H1 (cell line): ENCODE measurements around the gene ESCO1. TPM values are rescaled to one million over a fixed set of nuclear protein-coding genes. Genes with fewer than 3 reads are reported as not detected.

Source experiments
- CTCF ChIA-PET: fragments of 300-600 bp; sonication (Branson Sonifier 250); formaldehyde crosslinking; loops from one replicate; lab custom pipeline; 2021; ENCODE audit not compliant: partially characterized antibody; lab: Charles Lee
- POLR2A ChIA-PET: fragments of 300-600 bp; sonication (Branson Sonifier 250); formaldehyde crosslinking; loops from one replicate; lab custom pipeline; 2021; ENCODE audit warnings: inconsistent platforms; ENCODE audit not compliant: partially characterized antibody; lab: Charles Lee
- DNase-seq, 2 experiments: peaks; one replicate each; pipeline versions ENCODE4 v3.0.0 to v3.0.0-alpha.2; 2010 to 2022; ENCODE audit warnings: low spot score in 2 of 2, low read depth in 1 of 2, mixed read lengths in 1 of 2
- FAIRE-seq: peaks from 2 replicates; lab custom pipeline; 2011; peaks lifted over from hg19 to GRCh38; lab: Jason Lieb, UNC
- H2AFZ ChIP-seq: 2 replicates; pipeline ENCODE4 v1.8.1; 2012; ENCODE audit warnings: low read length, inconsistent platforms
- H2AK5ac ChIP-seq: 2 replicates; pipeline ENCODE4 v1.6.1; 2013; ENCODE audit warnings: low read depth, low read length
- H2BK120ac ChIP-seq: replicated peaks from 2 replicates; pipeline ENCODE3; 2013; ENCODE audit warnings: low read depth, low read length, inconsistent platforms
- H2BK12ac ChIP-seq: 2 replicates; pipeline ENCODE4 v1.6.1; 2013; ENCODE audit warnings: low read depth, low read length
- H2BK15ac ChIP-seq: 2 replicates; pipeline ENCODE4 v1.6.1; 2013; ENCODE audit warnings: low read length
- H2BK20ac ChIP-seq: 2 replicates; pipeline ENCODE4 v1.6.1; 2013; ENCODE audit warnings: low read length
- H2BK5ac ChIP-seq: 2 replicates; pipeline ENCODE4 v1.6.1; 2013; ENCODE audit warnings: low read depth, low read length
- H3K14ac ChIP-seq: 2 replicates; pipeline ENCODE4 v1.6.1; 2013; ENCODE audit warnings: inconsistent platforms; ENCODE audit not compliant: insufficient read length
- H3K18ac ChIP-seq: 2 replicates; pipeline ENCODE4 v1.6.1; 2013; ENCODE audit warnings: low read length; ENCODE audit errors: extremely low read depth
- H3K23ac ChIP-seq: 2 replicates; pipeline ENCODE4 v1.6.1; 2013; ENCODE audit warnings: inconsistent platforms; ENCODE audit not compliant: insufficient read length
- H3K23me2 ChIP-seq: 2 replicates; pipeline ENCODE4 v1.6.1; 2013; ENCODE audit warnings: low read depth, low read length
- H3K27ac ChIP-seq: 2 replicates; pipeline ENCODE4 v1.6.1; 2011; ENCODE audit warnings: low read depth, low read length, inconsistent platforms
- H3K27me3 ChIP-seq, 4 experiments: replicated peaks in 1 of 4; 1 replicate in 1 of 4; 2 replicates in 3 of 4; pipeline versions ENCODE4 v1.6.1 to v1.8.1; 2011 to 2013; ENCODE audit warnings: low read length in 3 of 4, mild to moderate bottlenecking in 3 of 4, inconsistent platforms in 2 of 4, mixed read lengths in 2 of 4, moderate library complexity in 1 of 4; ENCODE audit not compliant: control insufficient read depth in 3 of 4, insufficient read depth in 3 of 4; ENCODE audit errors: extremely low read depth in 1 of 4
- H3K36me3 ChIP-seq, 4 experiments: 2 replicates each; pipeline versions ENCODE4 v1.6.1 to v1.8.1; 2011 to 2013; ENCODE audit warnings: mild to moderate bottlenecking in 4 of 4, low read length in 3 of 4, moderate library complexity in 2 of 4, control low read depth in 1 of 4, inconsistent platforms in 1 of 4; ENCODE audit not compliant: insufficient read depth in 4 of 4, control insufficient read depth in 2 of 4
- H3K4ac ChIP-seq: replicated peaks from 2 replicates; pipeline ENCODE3; 2013; ENCODE audit warnings: low read length, low read depth, mixed read lengths, inconsistent platforms; ENCODE audit not compliant: insufficient read length
- H3K4me1 ChIP-seq, 4 experiments: replicated peaks in 1 of 4; 1 replicate in 1 of 4; 2 replicates in 3 of 4; pipeline versions ENCODE4 v1.6.1 to v1.8.1; 2011 to 2013; ENCODE audit warnings: low read length in 3 of 4, inconsistent platforms in 2 of 4, mixed read lengths in 1 of 4; ENCODE audit not compliant: insufficient read depth in 4 of 4, control insufficient read depth in 3 of 4
- H3K4me2 ChIP-seq, 2 experiments: 2 replicates each; pipeline versions ENCODE4 v1.6.1 to v1.8.1; 2011 to 2013; ENCODE audit warnings: low read depth in 2 of 2, low read length in 2 of 2, control low read depth in 1 of 2, inconsistent platforms in 1 of 2, mild to moderate bottlenecking in 1 of 2; ENCODE audit not compliant: insufficient read depth in 1 of 2
- H3K4me3 ChIP-seq, 4 experiments: fragments of 200-600, 300-600 bp in 1 of 4; sonication (generic), shearing (Covaris generic), sonication (Bioruptor Twin) in 1 of 4; 2 replicates each; pipeline versions ENCODE4 v1.5.1 to v1.8.1; 2011 to 2016; ENCODE audit warnings: low read length in 4 of 4, low read depth in 3 of 4, control low read depth in 2 of 4, inconsistent platforms in 2 of 4, mild to moderate bottlenecking in 2 of 4, mixed read lengths in 1 of 4, moderate library complexity in 1 of 4; ENCODE audit not compliant: insufficient read depth in 2 of 4; ENCODE audit errors: extremely low read depth in 1 of 4
- H3K56ac ChIP-seq: replicated peaks from 2 replicates; pipeline ENCODE3; 2013; ENCODE audit warnings: low read depth, mild to moderate bottlenecking, mixed read lengths, low read length, inconsistent platforms; ENCODE audit not compliant: insufficient read length
- H3K79me1 ChIP-seq: 2 replicates; pipeline ENCODE4 v1.6.1; 2013; ENCODE audit warnings: low read depth, low read length, control low read depth
- H3K79me2 ChIP-seq, 2 experiments: 2 replicates each; pipeline versions ENCODE4 v1.6.1 to v1.8.1; 2012 to 2013; ENCODE audit warnings: low read length in 2 of 2, mild to moderate bottlenecking in 2 of 2, inconsistent platforms in 1 of 2; ENCODE audit not compliant: insufficient read depth in 2 of 2, control insufficient read depth in 1 of 2
- H3K9ac ChIP-seq, 4 experiments: replicated peaks in 1 of 4; 1 replicate in 1 of 4; 2 replicates in 3 of 4; pipeline versions ENCODE4 v1.6.1 to v1.8.1; 2011 to 2013; ENCODE audit warnings: low read depth in 3 of 4, low read length in 3 of 4, control low read depth in 2 of 4, mild to moderate bottlenecking in 2 of 4, moderate library complexity in 2 of 4, inconsistent platforms in 1 of 4; ENCODE audit errors: extremely low read depth in 1 of 4
- H3K9me3 ChIP-seq, 2 experiments: 2 replicates each; pipeline versions ENCODE4 v1.6.1 to v1.8.1; 2012 to 2013; ENCODE audit warnings: mild to moderate bottlenecking in 2 of 2, moderate library complexity in 2 of 2, control low read depth in 1 of 2, inconsistent platforms in 1 of 2, low read depth in 1 of 2, low read length in 1 of 2, mixed read lengths in 1 of 2; ENCODE audit not compliant: insufficient read depth in 2 of 2
- H4K20me1 ChIP-seq, 2 experiments: replicated peaks in 1 of 2; 2 replicates each; pipeline versions ENCODE3 to v1.8.1; 2011 to 2013; ENCODE audit warnings: inconsistent platforms in 2 of 2, low read length in 2 of 2, mild to moderate bottlenecking in 1 of 2; ENCODE audit not compliant: insufficient read depth in 2 of 2, control insufficient read depth in 1 of 2
- H4K5ac ChIP-seq: 2 replicates; pipeline ENCODE4 v1.6.1; 2013; ENCODE audit warnings: low read length, low read depth, mixed read lengths, inconsistent platforms; ENCODE audit not compliant: insufficient read length
- H4K8ac ChIP-seq: 2 replicates; pipeline ENCODE4 v1.8.0; 2013; ENCODE audit warnings: mild to moderate bottlenecking, moderate library complexity, low read length, inconsistent platforms; ENCODE audit not compliant: insufficient read depth; ENCODE audit errors: extremely low read depth
- H4K91ac ChIP-seq: replicated peaks from 2 replicates; pipeline ENCODE3; 2013; ENCODE audit warnings: low read length, mixed read lengths, inconsistent platforms; ENCODE audit not compliant: insufficient read length
- ATF2 ChIP-seq: IDR thresholded peaks from 2 replicates; pipeline ENCODE4 v1.6.1; 2012; ENCODE audit warnings: low read length, inconsistent platforms
- CBX5 ChIP-seq: fragments of 300-800, 300-1000 bp; sonication (generic); IDR thresholded peaks from 2 replicates; pipeline ENCODE4 v1.7.1; 2016; ENCODE audit warnings: antibody characterized with exemption, low read length, low read depth
- CHD2 ChIP-seq: IDR thresholded peaks from 2 replicates; pipeline ENCODE4 v1.6.1; 2012; ENCODE audit warnings: low read length, improper control_type of control experiment
- EGR1 ChIP-seq: IDR thresholded peaks from 2 replicates; pipeline ENCODE4 v1.6.1; 2011; ENCODE audit warnings: low read depth, low read length, borderline replicate concordance
- GTF2F1 ChIP-seq: IDR thresholded peaks from 2 replicates; pipeline ENCODE4 v1.6.1; 2012; ENCODE audit warnings: low read depth, low read length, improper control_type of control experiment, borderline replicate concordance
- JUN ChIP-seq: IDR thresholded peaks from 2 replicates; pipeline ENCODE4 v1.6.1; 2011; ENCODE audit warnings: low read depth, mild to moderate bottlenecking, improper control_type of control experiment, low read length
- SIX5 ChIP-seq: IDR thresholded peaks from 2 replicates; pipeline ENCODE4 v1.6.1; 2011; ENCODE audit warnings: mild to moderate bottlenecking, low read depth, low read length
- SP4 ChIP-seq: IDR thresholded peaks from 2 replicates; pipeline ENCODE4 v1.6.1; 2012; ENCODE audit warnings: low read length, inconsistent platforms
- SRF ChIP-seq: IDR thresholded peaks from 2 replicates; pipeline ENCODE4 v1.6.1; 2011; ENCODE audit warnings: mild to moderate bottlenecking, low read depth, low read length, moderate library complexity
- TAF1 ChIP-seq: IDR thresholded peaks from 2 replicates; pipeline ENCODE4 v1.6.1; 2011; ENCODE audit warnings: mild to moderate bottlenecking, low read depth, low read length
- TAF7 ChIP-seq: optimal IDR thresholded peaks from 2 replicates; pipeline ENCODE3; 2011; ENCODE audit warnings: low read depth, mild to moderate bottlenecking, inconsistent platforms, low read length, moderate library complexity, borderline replicate concordance
- polyA plus RNA-seq, 7 experiments: library from polyadenylated mRNA; depleted of rRNA in 3 of 7; stranded (reverse) in 5 of 7; unstranded in 2 of 7; fragments of >200 nt in 5 of 7; fragments of 200-250 nt in 2 of 7; gene quantifications; 1 replicate in 5 of 7; 2 replicates in 1 of 7; 4 replicates in 1 of 7; pipeline versions ENCODE4 v1.2.1 to v1.2.3, GENCODE V29; 2011 to 2013; ENCODE audit warnings: missing spikeins in 2 of 7, mixed read lengths in 2 of 7
- total RNA-seq: library from RNA; stranded (reverse); fragmentation: NEBNext Ultra II Directional; extraction: Animal tissue kit (Norgen Biotek cat#: 25700); gene quantifications from 2 replicates; pipeline ENCODE4 v1.2.1, GENCODE V29; 2021

ESCO1 gene
- total and polyA plus RNA-seq, 2 of the 8 experiments (the other 6 are each of a cell fraction or from before 2014, with no cell fraction given) = 5.8 to 48.3 TPM

GRCh38 chr18:21559195-21559594, 41.3 kb downstream of the ESCO1 start:
- CTCF ChIA-PET = interaction anchor here (0.6 kb wide), 1 partner anchor 294 kb away, joined by 3 read pairs; no protein-coding TSS in a partner anchor

More at GRCh38 chr18:21559195-21559594, 41.3 kb downstream of the ESCO1 start:
- Histone ChIP-seq H2AFZ (no peak overlapping the region), H3K27ac (no peak overlapping the region), H3K23ac (no peak overlapping the region), H3K4me3 (no peak overlapping the region), H2BK5ac (no peak overlapping the region), H3K9me3 (no peaks in the 10 kb centered on the region), H3K79me2 (no peaks in the 10 kb centered on the region), H2BK120ac (no peak overlapping the region), H3K4me1 (no peaks in the 10 kb centered on the region), H3K18ac (no peak overlapping the region), H2AK5ac (no peak overlapping the region), H4K5ac (no peak overlapping the region), H4K20me1 (no peaks in the 10 kb centered on the region), H2BK15ac (no peak overlapping the region), H3K4me2 (no peak overlapping the region), H4K91ac (no peak overlapping the region), H3K79me1 (no peaks in the 10 kb centered on the region), H3K14ac (no peak overlapping the region), H3K23me2 (no peaks in the 10 kb centered on the region; the same call in 1 of the 2 replicates), H3K27me3 (no peaks in the 10 kb centered on the region), H2BK12ac (no peak overlapping the region), H4K8ac (no peak overlapping the region), H3K36me3 (peaks cover 0 to 49% (median 14%) of the 10 kb centered on the region in 4 experiments; a peak in 6 of 8 replicates), H3K56ac (no peak overlapping the region), H3K4ac (no peak overlapping the region), H3K9ac (no peak overlapping the region), H2BK20ac (no peak overlapping the region)
- DNase-seq (no peak), FAIRE-seq (no peak)
- POLR2A ChIA-PET = interaction anchor here (1.4 kb wide), 1 partner anchor 11 kb away, joined by 4 read pairs; no protein-coding TSS in a partner anchor
- TF ChIP-seq ATF2 (no peak), CBX5 (no peak), GTF2F1 (no peak), TAF7 (no peak), CHD2 (no peak), TAF1 (no peak), SRF (no peak), EGR1 (no peak), JUN (no peak), SIX5 (no peak), SP4 (no peak)
